Activated naive CD8-positive, alpha-beta T cell treated with anti-CD3 and anti-CD28 coated beads for 36 hours (primary cell): Measurements from ENCODE around the gene LARP4. TPM values are rescaled to one million over a fixed set of nuclear protein-coding genes. Genes with fewer than 3 reads are reported as not detected.
"Not testable (repeated sequence)": the region's sequence is repeated elsewhere in the genome, so short reads cannot be mapped to it uniquely, and the experiment has no call there.

Experiments used
- DNase-seq: peaks from one replicate; pipeline ENCODE4 v3.0.0; 2021
- H3K27ac Mint-ChIP-seq: one replicate; pipeline ENCODE4 v1.8.0; 2022; ENCODE audit warnings: mild to moderate bottlenecking, moderate library complexity, mixed read lengths
- H3K27me3 Mint-ChIP-seq: one replicate; pipeline ENCODE4 v1.8.0; 2022; ENCODE audit warnings: mild to moderate bottlenecking, mixed read lengths
- H3K36me3 Mint-ChIP-seq: one replicate; pipeline ENCODE4 v1.8.0; 2021; ENCODE audit warnings: mild to moderate bottlenecking, mixed read lengths
- H3K4me1 Mint-ChIP-seq: one replicate; pipeline ENCODE4 v1.8.0; 2021; ENCODE audit warnings: mixed read lengths
- H3K4me3 Mint-ChIP-seq: one replicate; pipeline ENCODE4 v1.8.0; 2022; ENCODE audit warnings: mild to moderate bottlenecking, moderate library complexity, mixed read lengths
- H3K9me3 Mint-ChIP-seq: one replicate; pipeline ENCODE4 v1.8.0; 2022; ENCODE audit warnings: mixed read lengths
- total RNA-seq, 2 experiments: library from RNA; stranded (reverse); gene quantifications; one replicate each; pipeline ENCODE4 v1.2.3, GENCODE V29; 2021

Gene LARP4
- total RNA-seq, 2 experiments from 2014 or later, result 108 to 110 TPM

- not testable (repeated sequence) for H3K27ac Mint-ChIP-seq, H3K4me3 Mint-ChIP-seq, H3K36me3 Mint-ChIP-seq, H3K9me3 Mint-ChIP-seq, H3K4me1 Mint-ChIP-seq, DNase-seq, H3K27me3 Mint-ChIP-seq
These were observed 11.9 kb upstream of the LARP4 start for GRCh38 chr12:50388793-50389192.

- Mint-ChIP-seq H3K27ac (no peak overlapping the region), H3K36me3 (no peaks in the 10 kb centered on the region), H3K27me3 (no peaks in the 10 kb centered on the region)
These were observed 10.4 kb upstream of the LARP4 start for GRCh38 chr12:50390316-50390741.

GRCh38 chr12:50394469-50395029 is 6.1 kb upstream of the LARP4 start:
- H3K36me3 Mint-ChIP-seq, result no peaks in the 10 kb centered on the region
- H3K9me3 Mint-ChIP-seq, result peaks cover 3% of the 10 kb centered on the region
- no peaks in the 10 kb centered on the region for H3K4me1 Mint-ChIP-seq
- no peak overlapping the region for H3K4me3 Mint-ChIP-seq
- H3K27me3 Mint-ChIP-seq, result no peaks in the 10 kb centered on the region
- no peak overlapping the region for H3K27ac Mint-ChIP-seq
- no peak for DNase-seq

More at GRCh38 chr12:50390316-50390741, 10.4 kb upstream of the LARP4 start:
- DNase-seq, result no peak
- Mint-ChIP-seq H3K4me1 (peaks cover 2% of the 10 kb centered on the region), H3K9me3 (no peaks in the 10 kb centered on the region), H3K4me3 (no peak overlapping the region)

- H3K9me3 Mint-ChIP-seq, result peaks cover 3% of the 10 kb centered on the region
- no peak overlapping the region for H3K4me3 Mint-ChIP-seq
- peaks cover 3% of the 10 kb centered on the region for H3K4me1 Mint-ChIP-seq
These were observed 3.5 kb upstream of the LARP4 start for GRCh38 chr12:50397117-50397650.

GRCh38 chr12:50398931-50399330 is 1.8 kb upstream of the LARP4 start:
- no peak for DNase-seq
- Mint-ChIP-seq H3K36me3 (peaks cover 17% of the 10 kb centered on the region), H3K27me3 (no peaks in the 10 kb centered on the region), H3K9me3 (peaks cover 3% of the 10 kb centered on the region), H3K27ac (no peak overlapping the region), H3K4me1 (peaks cover 18% of the 10 kb centered on the region), H3K4me3 (peak overlapping the region; percentile 6)

More at GRCh38 chr12:50397117-50397650, 3.5 kb upstream of the LARP4 start:
- H3K27ac Mint-ChIP-seq, result no peak overlapping the region
- no peaks in the 10 kb centered on the region for H3K27me3 Mint-ChIP-seq
- peaks cover 8% of the 10 kb centered on the region for H3K36me3 Mint-ChIP-seq
- no peak for DNase-seq

GRCh38 chr12:50400104-50400637 is 514 bp upstream of the LARP4 start:
- H3K9me3 Mint-ChIP-seq, result peaks cover 3% of the 10 kb centered on the region
- peak overlapping the region; percentile 94 for H3K4me3 Mint-ChIP-seq
- peaks cover 18% of the 10 kb centered on the region for H3K4me1 Mint-ChIP-seq
- H3K27me3 Mint-ChIP-seq, result no peaks in the 10 kb centered on the region
- peaks cover 22% of the 10 kb centered on the region for H3K36me3 Mint-ChIP-seq
- no peak for DNase-seq
- H3K27ac Mint-ChIP-seq, result peak overlapping the region; percentile 93

GRCh38 chr12:50401500-50402081 is 906 bp downstream of the LARP4 start:
- Mint-ChIP-seq H3K4me3 (peak overlapping the region; percentile 94), H3K27ac (peak overlapping the region; percentile 93), H3K27me3 (no peaks in the 10 kb centered on the region), H3K36me3 (peaks cover 24% of the 10 kb centered on the region), H3K4me1 (peaks cover 18% of the 10 kb centered on the region), H3K9me3 (peaks cover 3% of the 10 kb centered on the region)
- no peak for DNase-seq

GRCh38 chr12:50402264-50403000 is 1.7 kb downstream of the LARP4 start:
- Mint-ChIP-seq H3K27me3 (no peaks in the 10 kb centered on the region), H3K9me3 (peaks cover 3% of the 10 kb centered on the region), H3K4me3 (peak overlapping the region; percentile 94), H3K4me1 (peaks cover 18% of the 10 kb centered on the region), H3K36me3 (peaks cover 24% of the 10 kb centered on the region), H3K27ac (peak overlapping the region; percentile 93)
- no peak for DNase-seq

- Mint-ChIP-seq H3K36me3 (peaks cover 26% of the 10 kb centered on the region), H3K9me3 (peaks cover 3% of the 10 kb centered on the region), H3K27me3 (no peaks in the 10 kb centered on the region), H3K4me1 (peaks cover 20% of the 10 kb centered on the region), H3K4me3 (peak overlapping the region; percentile 94), H3K27ac (no peak overlapping the region)
- DNase-seq, result no peak
These were observed 2.3 kb downstream of the LARP4 start for GRCh38 chr12:50403001-50403440.

GRCh38 chr12:50404307-50404706 is 3.6 kb downstream of the LARP4 start:
- Mint-ChIP-seq H3K4me1 (peaks cover 22% of the 10 kb centered on the region), H3K27me3 (no peaks in the 10 kb centered on the region), H3K27ac (no peak overlapping the region), H3K9me3 (no peaks in the 10 kb centered on the region), H3K4me3 (no peak overlapping the region), H3K36me3 (peaks cover 31% of the 10 kb centered on the region)
- DNase-seq, result no peak

- no peak overlapping the region for H3K27ac Mint-ChIP-seq
- H3K9me3 Mint-ChIP-seq, result no peaks in the 10 kb centered on the region
- DNase-seq, result no peak
- H3K4me1 Mint-ChIP-seq, result peaks cover 20% of the 10 kb centered on the region
- H3K36me3 Mint-ChIP-seq, result peaks cover 13% of the 10 kb centered on the region
- H3K4me3 Mint-ChIP-seq, result no peak overlapping the region
- no peaks in the 10 kb centered on the region for H3K27me3 Mint-ChIP-seq
These were observed 10.5 kb downstream of the LARP4 start for GRCh38 chr12:50411051-50411660.

GRCh38 chr12:50415899-50416479 is 15.3 kb downstream of the LARP4 start:
- peaks cover 21% of the 10 kb centered on the region for H3K36me3 Mint-ChIP-seq
- H3K27ac Mint-ChIP-seq, result no peak overlapping the region
- no peak for DNase-seq
- no peaks in the 10 kb centered on the region for H3K27me3 Mint-ChIP-seq
- H3K4me3 Mint-ChIP-seq, result no peak overlapping the region
- peaks cover 40% of the 10 kb centered on the region for H3K4me1 Mint-ChIP-seq
- no peaks in the 10 kb centered on the region for H3K9me3 Mint-ChIP-seq

- Mint-ChIP-seq H3K4me1 (peaks cover 32% of the 10 kb centered on the region), H3K27ac (no peak overlapping the region), H3K9me3 (no peaks in the 10 kb centered on the region), H3K4me3 (no peak overlapping the region), H3K27me3 (no peaks in the 10 kb centered on the region), H3K36me3 (peaks cover 21% of the 10 kb centered on the region)
- no peak for DNase-seq
These were observed 18.6 kb downstream of the LARP4 start for GRCh38 chr12:50419112-50419909.

- not testable (repeated sequence) for DNase-seq, H3K9me3 Mint-ChIP-seq
These were observed 22.2 kb downstream of the LARP4 start for GRCh38 chr12:50422855-50423254.

More at GRCh38 chr12:50422855-50423254, 22.2 kb downstream of the LARP4 start:
- not testable (repeated sequence) for H3K27ac Mint-ChIP-seq, H3K4me3 Mint-ChIP-seq, H3K27me3 Mint-ChIP-seq, H3K36me3 Mint-ChIP-seq
- peaks cover 33% of the 10 kb centered on the region for H3K4me1 Mint-ChIP-seq
